AG08395 (cell line): Measurements from ENCODE around the gene HOATZ.
A peak's percentile ranks its signal among the peaks of the same experiment; 100 is the strongest.

Experiments
- DNase-seq: peaks from one replicate; pipeline ENCODE4 v3.0.0; 2012; ENCODE audit warnings: mixed read lengths, low spot score

Gene HOATZ

DNA sequence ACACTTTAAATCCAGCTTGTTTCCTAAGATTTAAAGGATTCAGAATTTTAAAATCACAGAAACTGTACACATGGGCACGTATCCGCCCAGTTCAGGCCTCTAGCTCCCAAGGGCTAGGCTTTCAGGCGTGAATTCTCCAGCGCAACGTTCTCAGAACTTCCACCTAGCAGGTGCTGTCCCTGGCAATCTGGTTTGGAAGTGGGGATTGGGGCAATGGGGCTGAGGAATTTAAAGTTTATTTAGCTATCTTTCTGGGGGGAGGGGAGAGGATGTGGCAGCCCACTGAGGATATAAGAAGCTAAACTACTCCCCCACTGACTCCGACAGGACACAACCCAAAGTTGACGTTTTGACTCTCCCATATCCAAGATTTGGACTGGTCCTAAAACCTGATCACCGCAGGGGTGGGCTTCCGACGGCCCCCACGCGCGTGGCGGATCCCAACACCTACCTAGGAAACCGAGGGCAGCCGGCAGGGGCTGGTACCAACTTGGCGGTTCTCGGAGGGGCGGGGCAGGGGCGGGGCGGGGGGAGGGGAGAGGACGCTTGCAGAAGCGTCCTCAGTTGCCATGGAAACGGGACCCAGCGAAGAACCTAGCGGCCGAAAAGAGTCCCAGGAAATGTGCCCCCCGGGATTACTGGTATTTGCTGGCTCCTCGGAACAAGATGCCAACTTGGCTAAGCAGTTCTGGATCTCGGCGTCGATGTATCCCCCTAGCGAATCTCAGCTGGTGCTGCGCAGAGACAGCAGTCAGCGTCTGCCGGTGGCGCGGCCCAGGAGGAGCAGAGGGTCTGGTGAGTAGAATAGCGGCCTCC lies at the start of gene HOATZ:
Gene HOATZ (plus strand): TSS at position 563 of the 816 bp plus-strand sequence. CDS start 7 bp downstream, at position 570.
- DNase-seq: no peak

GRCh38 chr11:111465400-111465799 lies 49.2 kb upstream of the HOATZ start:
- peak; percentile 46 for DNase-seq

DNA sequence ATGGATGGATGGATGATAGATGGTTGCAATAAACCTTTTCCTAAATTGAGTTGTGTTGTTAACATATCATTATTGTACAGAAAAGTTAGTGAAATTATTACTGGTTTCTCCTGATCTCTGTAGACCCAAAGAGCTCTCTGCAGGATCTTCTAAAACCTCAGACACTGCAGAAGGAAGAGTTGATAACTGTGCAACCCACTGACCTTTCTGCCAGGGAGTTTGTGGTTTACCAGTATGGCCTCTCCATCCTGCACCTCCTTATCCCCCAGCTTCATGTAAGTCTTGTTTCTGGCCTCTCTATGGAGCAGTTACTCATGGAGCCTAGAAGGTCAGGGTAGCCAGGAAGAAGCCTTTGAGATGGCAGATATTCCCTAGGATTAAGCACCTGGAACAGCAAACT lies 48.0 kb upstream of the HOATZ start:
- DNase-seq: no peak

GRCh38 chr11:111469200-111469599 lies 45.4 kb upstream of the HOATZ start:
- no peak for DNase-seq

GRCh38 chr11:111472228-111472627 lies 42.4 kb upstream of the HOATZ start:
- no peak for DNase-seq

DNA sequence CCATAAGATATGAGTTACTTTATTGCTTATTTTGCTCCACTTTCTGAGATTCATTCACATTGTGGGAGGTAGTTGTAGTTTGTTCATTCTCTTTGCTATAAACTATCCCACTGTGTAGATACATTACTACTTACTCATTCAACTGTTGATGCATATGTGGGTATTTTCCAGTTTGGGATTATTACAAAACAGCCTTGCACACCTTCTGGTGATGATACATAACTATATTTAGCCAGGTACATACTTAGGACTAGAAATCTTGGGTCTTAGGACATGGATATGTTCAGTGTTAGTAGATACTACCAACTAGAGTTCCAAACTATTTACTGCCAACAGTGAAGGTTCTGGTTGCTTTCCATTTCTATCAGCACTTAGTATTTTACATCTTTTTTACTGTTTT lies 40.1 kb upstream of the HOATZ start:
- no peak for DNase-seq

DNA sequence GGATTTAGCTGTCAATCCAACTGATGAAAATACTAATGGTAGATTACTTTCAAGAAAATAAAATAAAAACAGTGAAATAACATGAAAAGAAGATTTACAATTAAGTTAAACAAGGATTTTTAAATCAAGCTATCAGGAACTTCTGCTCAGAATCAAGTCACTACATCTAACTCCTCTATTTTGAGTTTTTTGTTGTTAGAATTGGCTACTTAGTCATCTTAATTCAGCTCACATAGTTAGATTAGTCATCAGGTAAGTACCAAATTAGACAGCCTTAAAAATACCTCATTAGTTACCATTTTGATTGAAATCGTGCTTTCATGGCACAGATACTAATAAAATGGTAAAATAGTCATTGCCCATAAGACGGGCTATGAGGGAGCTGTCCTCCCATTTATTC lies 38.2 kb upstream of the HOATZ start:
- DNase-seq: no peak

DNA sequence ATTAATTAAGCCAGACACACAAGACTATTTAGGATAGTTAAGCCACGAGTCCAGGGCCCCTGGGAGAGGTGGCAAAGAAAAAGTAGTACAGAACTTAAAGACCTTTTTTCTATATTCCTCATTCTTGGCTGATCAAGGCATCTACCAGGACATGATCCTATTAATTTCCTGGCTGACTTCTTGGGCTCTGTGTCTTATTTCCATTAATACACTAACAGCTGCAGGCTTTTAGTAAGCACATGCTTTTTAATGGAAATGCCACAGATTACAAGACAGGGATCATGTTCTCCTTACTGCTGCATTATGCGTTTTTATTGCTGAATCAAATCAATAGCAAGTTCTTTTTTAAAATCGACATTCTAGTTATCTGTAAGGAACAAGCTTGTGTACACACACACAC lies 37.6 kb upstream of the HOATZ start:
- DNase-seq: no peak

- no peak for DNase-seq
Measured at GRCh38 chr11:111477898-111478297, 36.7 kb upstream of the HOATZ start.

GRCh38 chr11:111479666-111480065 lies 34.9 kb upstream of the HOATZ start:
- DNase-seq: no peak

GRCh38 chr11:111483431-111483830 lies 31.1 kb upstream of the HOATZ start:
- no peak for DNase-seq

DNA sequence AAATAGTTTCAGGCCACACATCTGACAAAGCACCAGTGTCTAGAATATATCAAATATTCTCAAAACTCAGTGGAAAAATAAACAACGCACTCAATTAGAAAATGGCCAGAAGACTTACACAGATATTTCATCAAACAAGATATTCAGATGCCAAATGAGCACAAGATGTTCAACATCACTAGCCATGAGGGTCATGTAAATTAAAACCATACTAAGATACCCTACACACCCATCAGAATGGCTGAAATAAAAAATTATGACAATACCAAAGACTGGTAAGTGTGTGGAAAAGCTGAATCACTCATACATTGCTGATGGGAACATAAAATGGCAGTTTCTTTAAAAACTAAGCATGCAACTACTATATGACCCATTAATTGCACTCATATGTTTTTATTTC lies 24.1 kb upstream of the HOATZ start:
- no peak for DNase-seq

DNA sequence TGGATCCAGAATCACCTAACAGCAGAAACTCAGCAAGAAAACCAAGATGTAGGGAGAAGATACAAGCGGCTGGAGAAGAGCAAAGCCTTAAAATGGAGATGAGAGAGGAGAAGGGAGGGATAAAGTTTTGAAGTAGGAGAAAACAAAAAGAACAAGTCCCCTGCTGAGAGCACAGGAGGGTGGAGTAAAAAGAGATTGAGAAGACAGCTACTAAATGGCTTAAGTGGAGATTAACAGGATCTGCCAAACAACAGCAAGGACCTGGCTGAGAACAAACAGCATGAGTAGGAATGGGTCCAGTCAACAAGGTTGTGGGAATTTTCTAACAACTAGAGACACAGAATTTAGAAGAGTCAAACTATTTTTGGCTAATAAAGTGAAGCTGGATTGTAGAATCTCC lies 20.5 kb upstream of the HOATZ start:
- DNase-seq: no peak

GRCh38 chr11:111499483-111499882 lies 15.1 kb upstream of the HOATZ start:
- no peak for DNase-seq

GRCh38 chr11:111500481-111500880 lies 14.1 kb upstream of the HOATZ start:
- no peak for DNase-seq

- DNase-seq: no peak
Measured at GRCh38 chr11:111502611-111503010, 12.0 kb upstream of the HOATZ start.

GRCh38 chr11:111510311-111510710 lies 4.3 kb upstream of the HOATZ start:
- DNase-seq: peak; percentile 17

GRCh38 chr11:111512296-111513239 lies 2.0 kb upstream of the HOATZ start, which contains the start of gene BTG4:
Gene BTG4 (minus strand): TSS chr11:111512386. CDS start chr11:111498776, 13,610 bp downstream.
- peak; percentile 38 for DNase-seq

DNA sequence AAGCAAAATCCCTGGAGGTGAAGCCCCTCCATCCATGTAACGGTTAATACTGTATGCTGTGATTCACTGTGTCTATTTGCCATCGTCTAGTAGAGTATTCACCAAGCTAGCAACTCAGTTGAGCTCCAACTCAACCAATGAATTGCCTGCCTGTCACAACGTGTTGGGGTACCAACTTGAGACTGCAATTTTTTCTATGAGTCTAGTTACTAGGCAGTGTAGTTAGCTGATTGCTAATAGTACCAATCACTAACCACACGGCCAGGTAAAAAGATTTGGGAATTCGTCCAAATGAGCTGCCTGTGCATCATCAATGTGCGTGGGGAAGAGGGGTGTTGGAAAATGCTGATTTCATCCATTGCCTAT lies 1.4 kb upstream of the HOATZ start:
- no peak for DNase-seq

- DNase-seq: no peak
Measured at GRCh38 chr11:111515591-111515990, 1.0 kb downstream of the HOATZ start.

GRCh38 chr11:111518668-111519067 lies 4.1 kb downstream of the HOATZ start:
- no peak for DNase-seq

DNA sequence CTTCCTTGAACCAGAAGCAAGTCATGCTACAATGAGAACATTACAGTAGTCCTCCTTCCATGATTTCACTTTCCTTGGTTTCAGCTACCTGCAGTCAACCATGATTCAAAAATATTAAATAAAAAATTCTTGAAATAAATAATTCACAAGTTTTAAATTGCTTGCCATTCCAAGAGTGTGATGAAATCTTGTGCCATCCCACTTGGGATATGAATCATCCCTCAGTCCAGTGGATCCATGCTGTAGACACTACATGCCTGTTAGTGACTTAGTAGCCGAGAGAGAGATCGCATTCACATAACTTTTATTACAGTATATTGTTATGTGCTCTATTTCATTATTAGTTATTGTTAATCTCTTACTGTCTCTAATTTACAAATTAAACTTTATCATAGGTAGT lies 6.0 kb downstream of the HOATZ start:
- DNase-seq: peak; percentile 27

GRCh38 chr11:111521135-111521534 lies 6.6 kb downstream of the HOATZ start:
- no peak for DNase-seq
